ENCODE measurements around the gene KLHL14.

The KLHL14 gene

GRCh38 chr18:32753656-32754260 is 19.1 kb downstream of the KLHL14 start:
- no peak overlapping the region for H3K4me3 ChIP-seq (replicated peaks in 1 of 2; ENCODE audit: low read depth in 2 of 2, low read length in 2 of 2)
- no peak for DNase-seq (ENCODE audit: low read depth in 2 of 2)
- no peak for TF ChIP-seq CTCF (IDR thresholded peaks at IDR 0.05; ENCODE audit: low read depth, low read length)

- no peak overlapping the region for H3K4me3 ChIP-seq (replicated peaks in 1 of 2; ENCODE audit: low read depth in 2 of 2, low read length in 2 of 2)
- TF ChIP-seq CTCF (IDR thresholded peaks at IDR 0.05; ENCODE audit: low read depth, low read length) = no peak
- DNase-seq (ENCODE audit: low read depth in 2 of 2) = no peak
Measured at GRCh38 chr18:32750328-32750727, 22.5 kb downstream of the KLHL14 start.

GRCh38 chr18:32749809-32750208 is 23.0 kb downstream of the KLHL14 start:
- DNase-seq (ENCODE audit: low read depth in 2 of 2) = no peak
- no peak for TF ChIP-seq CTCF (IDR thresholded peaks at IDR 0.05; ENCODE audit: low read depth, low read length)
- no peak overlapping the region for H3K4me3 ChIP-seq (replicated peaks in 1 of 2; ENCODE audit: low read depth in 2 of 2, low read length in 2 of 2)

GRCh38 chr18:32742579-32742978 is 30.2 kb downstream of the KLHL14 start:
- H3K4me3 ChIP-seq (replicated peaks in 1 of 2; ENCODE audit: low read depth in 2 of 2, low read length in 2 of 2) = no peak overlapping the region
- no peak for TF ChIP-seq CTCF (IDR thresholded peaks at IDR 0.05; ENCODE audit: low read depth, low read length)
- DNase-seq (ENCODE audit: low read depth in 2 of 2) = no peak

GRCh38 chr18:32735781-32736180 is 37.0 kb downstream of the KLHL14 start:
- peak in 1 of 2 donors; percentile 21 for DNase-seq (ENCODE audit: low read depth in 2 of 2)
- TF ChIP-seq CTCF (IDR thresholded peaks at IDR 0.05; ENCODE audit: low read depth, low read length) = no peak

GRCh38 chr18:32734442-32734841 is 38.4 kb downstream of the KLHL14 start:
- H3K4me3 ChIP-seq (replicated peaks in 1 of 2; ENCODE audit: low read depth in 2 of 2, low read length in 2 of 2) = no peak overlapping the region
- TF ChIP-seq CTCF (IDR thresholded peaks at IDR 0.05; ENCODE audit: low read depth, low read length) = no peak
- DNase-seq (ENCODE audit: low read depth in 2 of 2) = no peak

More at GRCh38 chr18:32735781-32736180, 37.0 kb downstream of the KLHL14 start:
- H3K4me3 ChIP-seq (replicated peaks in 1 of 2; ENCODE audit: low read depth in 2 of 2, low read length in 2 of 2) = no peak overlapping the region

- no peak for TF ChIP-seq CTCF (IDR thresholded peaks at IDR 0.05; ENCODE audit: low read depth, low read length)
- no peak overlapping the region for H3K4me3 ChIP-seq (replicated peaks in 1 of 2; ENCODE audit: low read depth in 2 of 2, low read length in 2 of 2)
- DNase-seq (ENCODE audit: low read depth in 2 of 2) = no peak
Measured at GRCh38 chr18:32732165-32732564, 40.7 kb downstream of the KLHL14 start.

Measured in cardiac fibroblast (primary cell).